CD4-positive, alpha-beta T cell treated with Interleukin-6 for 4 hours (primary cell): Measurements from ENCODE around the gene CCT6A.
"Not testable (repeated sequence)": the region's sequence is repeated elsewhere in the genome, so short reads cannot be mapped to it uniquely, and the experiment has no call there.

ENCODE experiments used
- DNase-seq: peaks from one replicate; pipeline ENCODE4 v3.0.0-alpha.2; 2020; ENCODE audit warnings: mixed read lengths

Gene CCT6A

DNA sequence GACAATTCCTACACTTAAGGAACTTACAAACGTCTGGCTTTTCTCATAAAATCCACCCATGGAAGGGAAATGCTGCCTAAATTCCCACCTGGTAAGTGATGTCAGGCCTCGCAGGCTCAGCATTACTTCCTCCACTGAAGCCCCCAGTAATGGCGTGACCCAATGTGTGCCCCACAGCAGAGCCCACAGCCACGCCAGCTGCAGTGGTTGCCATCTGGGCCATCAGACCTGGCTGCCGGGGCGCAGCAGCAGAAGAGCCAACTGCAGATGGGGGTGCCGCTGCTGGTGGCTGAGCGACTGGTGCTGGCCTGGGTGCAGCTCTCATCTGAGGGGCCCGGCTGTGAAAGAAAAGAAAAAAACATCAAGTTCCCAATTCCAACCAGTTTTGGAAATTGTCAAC is 52.6 kb downstream of the CCT6A start:
- DNase-seq, result not testable (repeated sequence)

- DNase-seq, result peak; percentile 17
Observed at GRCh38 chr7:56105508-56105907, 53.9 kb downstream of the CCT6A start.

DNA sequence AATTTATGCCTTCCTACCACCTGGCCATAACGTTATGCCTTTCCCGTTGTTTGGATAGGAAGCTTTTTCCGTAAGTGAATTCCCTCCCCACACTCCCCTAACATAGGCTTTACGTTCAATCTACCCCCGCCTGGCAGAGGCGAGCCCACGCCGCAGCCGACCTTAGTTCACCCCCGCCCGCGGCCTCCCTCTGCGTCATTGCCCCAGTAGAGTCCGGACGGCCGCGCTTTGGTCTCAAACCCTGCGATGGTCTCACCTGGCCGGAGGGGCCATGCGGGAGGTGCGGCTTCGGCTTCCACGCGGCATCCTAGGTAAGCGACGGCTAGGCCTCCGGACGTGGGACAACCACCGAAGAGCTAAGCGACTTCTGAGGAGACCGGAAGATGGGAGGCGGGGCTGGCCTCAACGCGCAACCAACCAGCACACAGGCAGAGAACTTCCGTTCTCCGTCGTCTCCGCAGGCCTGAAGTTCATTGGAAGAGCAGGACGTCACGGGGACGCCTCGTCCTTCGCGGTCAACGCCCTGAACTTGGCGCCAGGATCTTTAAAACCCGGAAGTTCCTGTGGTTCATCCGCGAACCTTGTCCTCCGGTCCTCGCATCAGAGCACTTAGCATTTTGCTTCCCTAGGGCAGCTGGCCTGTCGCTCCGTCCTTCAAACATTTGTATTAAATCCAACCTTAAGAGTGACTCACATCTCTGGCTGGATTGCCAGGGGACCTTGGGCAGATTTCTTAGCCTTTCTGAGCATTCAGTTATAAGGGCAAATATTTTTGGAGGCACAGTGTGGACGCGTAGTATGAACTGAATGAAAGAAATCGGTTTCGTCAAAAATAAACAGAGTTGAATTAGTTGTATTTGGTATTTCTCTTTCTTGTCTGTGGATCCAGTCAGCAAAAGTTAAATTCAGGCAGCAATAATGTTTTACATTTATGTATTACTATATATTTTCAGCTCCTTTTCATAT is 54.8 kb downstream of the CCT6A start, which contains the start of gene CHCHD2:
TSS of gene CHCHD2 (minus strand) at position 369 of the 966 bp plus-strand sequence. CDS start at position 306, 63 bp downstream.
- DNase-seq, result peak; percentile 95

- DNase-seq, result no peak
Observed at GRCh38 chr7:56107954-56108258, 56.3 kb downstream of the CCT6A start.

GRCh38 chr7:56110611-56111010 is 59.0 kb downstream of the CCT6A start:
- DNase-seq, result no peak

DNA sequence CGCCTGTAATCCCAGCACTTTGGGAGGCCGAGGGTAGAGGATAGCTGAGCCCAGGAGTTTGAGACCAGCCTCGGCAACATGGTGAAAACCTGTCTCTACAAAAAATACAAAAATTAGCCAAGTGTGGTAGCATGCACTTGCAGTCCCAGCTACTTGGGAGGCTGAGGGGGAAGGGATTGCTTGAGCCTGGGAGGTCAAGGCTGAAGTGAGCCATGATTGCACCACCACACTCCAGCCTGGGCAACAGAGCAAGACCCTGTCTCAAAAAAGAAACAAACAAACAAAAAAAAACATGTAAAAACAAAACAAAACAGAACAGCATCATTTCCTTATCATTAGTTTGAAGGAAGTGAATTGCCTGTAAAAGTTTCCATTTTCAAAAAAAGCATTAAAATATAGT is 60.7 kb downstream of the CCT6A start:
- DNase-seq, result not testable (repeated sequence)
